ENCODE results near the gene HOXB5.
A peak's percentile ranks its signal among the peaks of the same experiment; 100 is the strongest.

HOXB5 gene

GRCh38 chr17:48542698-48543106 lies 50.9 kb downstream of the HOXB5 start:
- TF ChIP-seq, protein P1, sequence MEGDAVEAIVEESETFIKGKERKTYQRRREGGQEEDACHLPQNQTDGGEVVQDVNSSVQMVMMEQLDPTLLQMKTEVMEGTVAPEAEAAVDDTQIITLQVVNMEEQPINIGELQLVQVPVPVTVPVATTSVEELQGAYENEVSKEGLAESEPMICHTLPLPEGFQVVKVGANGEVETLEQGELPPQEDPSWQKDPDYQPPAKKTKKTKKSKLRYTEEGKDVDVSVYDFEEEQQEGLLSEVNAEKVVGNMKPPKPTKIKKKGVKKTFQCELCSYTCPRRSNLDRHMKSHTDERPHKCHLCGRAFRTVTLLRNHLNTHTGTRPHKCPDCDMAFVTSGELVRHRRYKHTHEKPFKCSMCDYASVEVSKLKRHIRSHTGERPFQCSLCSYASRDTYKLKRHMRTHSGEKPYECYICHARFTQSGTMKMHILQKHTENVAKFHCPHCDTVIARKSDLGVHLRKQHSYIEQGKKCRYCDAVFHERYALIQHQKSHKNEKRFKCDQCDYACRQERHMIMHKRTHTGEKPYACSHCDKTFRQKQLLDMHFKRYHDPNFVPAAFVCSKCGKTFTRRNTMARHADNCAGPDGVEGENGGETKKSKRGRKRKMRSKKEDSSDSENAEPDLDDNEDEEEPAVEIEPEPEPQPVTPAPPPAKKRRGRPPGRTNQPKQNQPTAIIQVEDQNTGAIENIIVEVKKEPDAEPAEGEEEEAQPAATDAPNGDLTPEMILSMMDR (conservative IDR thresholded peaks at IDR 0.05; ENCODE audit: control insufficient read depth, insufficient read depth, low read depth, low read length), result no peak
- no peak for DNase-seq (ENCODE audit: low read depth)
- H3K4me3 ChIP-seq (ENCODE audit: control insufficient read depth, low read depth, low read length), result peak overlapping the region; percentile 95

DNA sequence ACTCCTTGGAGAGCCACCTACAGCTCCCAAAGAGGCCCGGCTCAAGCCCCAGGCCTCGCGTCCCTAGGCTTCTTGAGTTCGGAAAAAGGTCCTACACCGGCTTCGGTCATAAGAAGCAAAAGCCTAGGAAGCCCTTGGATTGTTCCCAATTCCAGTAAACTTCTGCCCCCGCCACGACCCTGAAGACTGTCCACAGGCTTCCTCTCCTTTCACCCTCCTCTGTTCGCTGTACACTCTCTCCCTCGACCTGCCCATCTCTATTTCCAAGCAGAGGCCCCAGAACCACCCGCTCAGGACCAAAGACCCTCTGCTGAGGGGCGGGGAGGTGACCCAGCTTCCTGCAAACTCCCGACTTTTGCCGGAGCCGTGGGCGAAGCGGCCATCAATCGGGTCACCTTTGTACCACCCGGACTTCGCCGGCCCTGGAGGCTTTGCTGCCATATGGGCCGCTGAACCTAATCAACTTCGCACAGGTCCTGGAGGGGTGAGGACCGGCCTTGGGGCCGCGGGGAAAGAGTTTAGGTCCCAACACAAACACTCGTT lies 51.4 kb downstream of the HOXB5 start:
- H3K4me3 ChIP-seq (ENCODE audit: control insufficient read depth, low read depth, low read length), result peak overlapping the region; percentile 95
- TF ChIP-seq, protein P1 (conservative IDR thresholded peaks at IDR 0.05; ENCODE audit: control insufficient read depth, insufficient read depth, low read depth, low read length), result no peak
- DNase-seq (ENCODE audit: low read depth), result peak; percentile 66

DNA sequence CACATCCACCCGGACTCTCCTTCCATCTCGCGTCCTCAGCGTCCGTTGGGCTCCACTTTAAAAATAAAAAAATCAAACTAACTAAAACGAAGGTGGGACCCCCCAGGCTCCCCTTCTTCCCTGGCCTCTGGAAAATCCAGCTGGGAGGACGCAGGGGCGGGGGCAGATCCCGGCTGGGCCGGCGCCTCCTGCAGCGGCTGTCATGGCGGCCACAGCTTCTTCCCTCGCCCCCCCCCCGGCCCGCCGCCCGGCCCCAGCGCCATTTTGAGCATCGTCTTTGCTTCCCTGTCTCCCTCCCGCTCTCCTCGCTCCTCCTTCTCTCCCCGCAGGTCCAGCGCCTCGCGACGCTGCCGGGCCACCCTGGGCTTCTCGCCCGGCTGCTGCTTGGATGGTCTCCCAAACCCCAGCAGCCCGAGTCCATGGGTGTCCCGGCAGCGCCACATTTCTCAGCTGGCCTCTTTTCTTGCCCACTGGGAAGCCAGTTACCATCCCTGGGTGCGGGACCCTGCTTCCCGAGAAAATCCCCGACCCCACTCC lies 51.9 kb downstream of the HOXB5 start:
- H3K4me3 ChIP-seq (ENCODE audit: control insufficient read depth, low read depth, low read length), result peak overlapping the region; percentile 95
- TF ChIP-seq, protein P1 (conservative IDR thresholded peaks at IDR 0.05; ENCODE audit: control insufficient read depth, insufficient read depth, low read depth, low read length), result no peak
- peak; percentile 77 for DNase-seq (ENCODE audit: low read depth)
